Measurements from ENCODE around the gene GNG2. TPM values are rescaled to one million over a fixed set of nuclear protein-coding genes. Genes with fewer than 3 reads are reported as not detected.

The GNG2 gene
- total and polyA plus RNA-seq, 10 of the 15 experiments (the other 5 are each of a cell fraction or from before 2014, with no cell fraction given) = 31.6 to 114 (median 66.4) TPM

GRCh38 chr14:51884086-51884927, 23.9 kb downstream of the GNG2 start:
- in situ Hi-C loops (cut with MboI) (no loop called here), intact Hi-C loops (cut with micrococcal nuclease; ENCODE audit: unreplicated experiment) (loop anchor here (5.0 kb wide), 1 partner anchor 37 kb away; no protein-coding TSS in a partner anchor)
- SMC1A ChIA-PET (ENCODE audit: uncharacterized antibody, unreplicated experiment) = interaction anchor here (0.8 to 12.2 kb wide), 13 partner anchors 8 to 96 kb away, joined by 3 to 254 read pairs (median 5); partner anchors contain the start of gene GNG2
- Histone ChIP-seq H3K4me1 (ENCODE audit: control insufficient read depth, insufficient read depth, low read length) (peaks cover 38% of the 10 kb centered on the region), H3K27ac (ENCODE audit: control insufficient read depth, insufficient read depth) (peak overlapping the region; percentile 34), H2AFZ (ENCODE audit: control insufficient read depth, low read depth, low read length) (peak overlapping the region; percentile 56), H3K9me3 (replicated peaks; ENCODE audit: control insufficient read depth, insufficient read depth, low read length) (peaks cover 2% of the 10 kb centered on the region), H3K9ac (ENCODE audit: control insufficient read depth, insufficient read depth, low read length) (peak overlapping the region; percentile 47), H3K4me3 (peak overlapping the region; percentile 4; the same call in 1 of the 2 replicates), H3K27me3 (replicated peaks in 1 of 2; ENCODE audit: control insufficient read depth in 2 of 2, insufficient read depth in 2 of 2, low read length in 1 of 2) (no peaks in the 10 kb centered on the region), H3K79me2 (ENCODE audit: control insufficient read depth, insufficient read depth, low read length) (peaks cover 19% of the 10 kb centered on the region), H3K36me3 (ENCODE audit: control insufficient read depth in 2 of 2, insufficient read depth in 2 of 2, low read length in 1 of 2) (peaks cover 0 to 4% of the 10 kb centered on the region in 2 experiments; a peak in 2 of 4 replicates), H4K20me1 (ENCODE audit: control insufficient read depth, insufficient read depth) (no peaks in the 10 kb centered on the region), H3K4me2 (ENCODE audit: control insufficient read depth, insufficient read depth) (peak overlapping the region; percentile 75)
- CTCF ChIA-PET = interaction anchor here (1.1 to 5.5 kb wide), 7 partner anchors 13 to 95 kb away, joined by 3 to 23 read pairs (median 7); partner anchors contain the start of gene GNG2
- WGBS (ENCODE audit: insufficient coverage, insufficient replicate concordance, low lambda C conversion rate, missing lambda C conversion rate) = 41% methylated on average over 7 of the region's 7 CpGs
- FAIRE-seq (no peak), DNase-seq (ENCODE audit: low read depth, low spot score) (no peak), ATAC-seq (peak; percentile 84)
- RAD21 ChIA-PET (ENCODE audit: unreplicated experiment) = interaction anchor here (0.6 to 12.0 kb wide), 10 partner anchors 16 to 1728 kb away, joined by 3 to 197 read pairs (median 3); partner anchors contain the start of gene GNG2
- BruUV-seq (replicated peaks) = no TSS peak
- POLR2A ChIA-PET = interaction anchor here (1.0 to 2.8 kb wide), 9 partner anchors 10 to 42 kb away, joined by 3 to 13 read pairs (median 4); partner anchors contain the start of gene GNG2
- TF ChIP-seq CEBPB (IDR thresholded peaks at IDR 0.05; ENCODE audit: borderline replicate concordance in 1 of 2, low read depth in 2 of 2, low read length in 2 of 2) = no peak
- TF ChIP-seq RUNX3 (IDR thresholded peaks at IDR 0.05; ENCODE audit: low read length) = peak; percentile 78; the same call in 1 of the 2 replicates
- TF ChIP-seq ELK1 (IDR thresholded peaks at IDR 0.05; ENCODE audit: low read depth, low read length) = no peak
- TF ChIP-seq EP300 (IDR thresholded peaks at IDR 0.05; ENCODE audit: borderline replicate concordance in 1 of 2, control insufficient read depth in 1 of 2, low read depth in 2 of 2, low read length in 2 of 2) = peak in 1 of 2 experiments; percentile 56; a peak in 1 of 4 replicates
- TF ChIP-seq ZNF274 (IDR thresholded peaks at IDR 0.05; ENCODE audit: insufficient read depth, insufficient read length) = no peak
- TF ChIP-seq IKZF2 (IDR thresholded peaks at IDR 0.05) = peak; percentile 78 to 80; a peak in 3 of 4 replicates
- TF ChIP-seq CHD4 (IDR thresholded peaks at IDR 0.05) = no peak
- TF ChIP-seq SKIL (IDR thresholded peaks at IDR 0.05; ENCODE audit: low read depth, poor library complexity, severe bottlenecking) = no peak
- TF ChIP-seq ZNF687 (IDR thresholded peaks at IDR 0.05) = no peak
- TF ChIP-seq NR2F1 (conservative IDR thresholded peaks at IDR 0.05) = peak; percentile 99
- TF ChIP-seq NR2C2 (IDR thresholded peaks at IDR 0.05; ENCODE audit: borderline replicate concordance, control insufficient read depth, insufficient read length, low read depth) = no peak
- TF ChIP-seq ZNF384 (IDR thresholded peaks at IDR 0.05; ENCODE audit: borderline replicate concordance, low read depth, low read length) = no peak
- TF ChIP-seq PAX5 (IDR thresholded peaks at IDR 0.05; ENCODE audit: borderline replicate concordance, low read depth, low read length) = peak; percentile 47; the same call in 1 of the 2 replicates
- no peak for TF ChIP-seq LARP7 (IDR thresholded peaks at IDR 0.05)
- peak; percentile 75 for TF ChIP-seq IKZF1 (conservative IDR thresholded peaks at IDR 0.05)
